ENCODE data around the gene TMEM145.
"Not testable (repeated sequence)": the region's sequence is repeated elsewhere in the genome, so short reads cannot be mapped to it uniquely, and the experiment has no call there.

The TMEM145 gene

DNA sequence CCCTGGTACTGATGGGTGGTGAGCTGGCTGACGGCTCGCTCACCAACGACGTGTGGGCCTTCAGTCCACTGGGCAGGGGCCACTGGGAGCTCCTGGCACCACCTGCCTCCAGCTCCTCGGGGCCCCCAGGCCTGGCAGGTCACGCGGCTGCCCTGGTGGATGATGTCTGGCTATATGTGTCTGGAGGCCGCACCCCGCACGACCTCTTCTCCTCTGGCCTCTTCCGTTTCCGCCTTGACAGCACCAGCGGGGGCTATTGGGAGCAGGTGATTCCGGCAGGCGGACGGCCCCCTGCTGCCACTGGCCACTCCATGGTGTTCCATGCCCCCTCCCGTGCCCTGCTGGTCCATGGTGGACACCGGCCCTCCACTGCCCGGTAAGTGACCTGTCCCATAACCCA is 22.9 kb downstream of the TMEM145 start:
- no peak overlapping the region for H3K27ac ChIP-seq (ENCODE audit: low read length)
- no peak overlapping the region for H3K4me2 ChIP-seq (ENCODE audit: low read depth, low read length)
- H3K9me3 ChIP-seq (replicated peaks; ENCODE audit: insufficient read depth, low read length): no peaks in the 10 kb centered on the region
- H3F3A ChIP-seq (ENCODE audit: insufficient read depth, low read length): no peaks in the 10 kb centered on the region
- no peak overlapping the region for H2AFZ ChIP-seq (ENCODE audit: low read length)
- DNase-seq: no peak
- H3K4me1 ChIP-seq (ENCODE audit: low read length): no peaks in the 10 kb centered on the region
- H3K27me3 ChIP-seq (replicated peaks; ENCODE audit: insufficient read depth, low read length): no peaks in the 10 kb centered on the region
- TF ChIP-seq EZH2 (optimal IDR thresholded peaks at IDR 0.05; ENCODE audit: low read depth, low read length) (no peak), EZH2phosphoT487 (IDR thresholded peaks at IDR 0.05; ENCODE audit: low read length) (no peak)
- TF ChIP-seq, protein P1, sequence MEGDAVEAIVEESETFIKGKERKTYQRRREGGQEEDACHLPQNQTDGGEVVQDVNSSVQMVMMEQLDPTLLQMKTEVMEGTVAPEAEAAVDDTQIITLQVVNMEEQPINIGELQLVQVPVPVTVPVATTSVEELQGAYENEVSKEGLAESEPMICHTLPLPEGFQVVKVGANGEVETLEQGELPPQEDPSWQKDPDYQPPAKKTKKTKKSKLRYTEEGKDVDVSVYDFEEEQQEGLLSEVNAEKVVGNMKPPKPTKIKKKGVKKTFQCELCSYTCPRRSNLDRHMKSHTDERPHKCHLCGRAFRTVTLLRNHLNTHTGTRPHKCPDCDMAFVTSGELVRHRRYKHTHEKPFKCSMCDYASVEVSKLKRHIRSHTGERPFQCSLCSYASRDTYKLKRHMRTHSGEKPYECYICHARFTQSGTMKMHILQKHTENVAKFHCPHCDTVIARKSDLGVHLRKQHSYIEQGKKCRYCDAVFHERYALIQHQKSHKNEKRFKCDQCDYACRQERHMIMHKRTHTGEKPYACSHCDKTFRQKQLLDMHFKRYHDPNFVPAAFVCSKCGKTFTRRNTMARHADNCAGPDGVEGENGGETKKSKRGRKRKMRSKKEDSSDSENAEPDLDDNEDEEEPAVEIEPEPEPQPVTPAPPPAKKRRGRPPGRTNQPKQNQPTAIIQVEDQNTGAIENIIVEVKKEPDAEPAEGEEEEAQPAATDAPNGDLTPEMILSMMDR (IDR thresholded peaks at IDR 0.05; ENCODE audit: low read length): no peak
- no peaks in the 10 kb centered on the region for H3K79me2 ChIP-seq (ENCODE audit: low read length)
- H3K4me3 ChIP-seq (ENCODE audit: low read length): no peak overlapping the region
- H4K20me1 ChIP-seq (ENCODE audit: insufficient read depth, low read length): no peaks in the 10 kb centered on the region
- no peak overlapping the region for H3K9ac ChIP-seq (ENCODE audit: low read length)
- H3K9me2 ChIP-seq (replicated peaks; ENCODE audit: insufficient read depth, low read length): no peaks in the 10 kb centered on the region
- H3K36me3 ChIP-seq (replicated peaks; ENCODE audit: insufficient read depth, low read length): no peaks in the 10 kb centered on the region

DNA sequence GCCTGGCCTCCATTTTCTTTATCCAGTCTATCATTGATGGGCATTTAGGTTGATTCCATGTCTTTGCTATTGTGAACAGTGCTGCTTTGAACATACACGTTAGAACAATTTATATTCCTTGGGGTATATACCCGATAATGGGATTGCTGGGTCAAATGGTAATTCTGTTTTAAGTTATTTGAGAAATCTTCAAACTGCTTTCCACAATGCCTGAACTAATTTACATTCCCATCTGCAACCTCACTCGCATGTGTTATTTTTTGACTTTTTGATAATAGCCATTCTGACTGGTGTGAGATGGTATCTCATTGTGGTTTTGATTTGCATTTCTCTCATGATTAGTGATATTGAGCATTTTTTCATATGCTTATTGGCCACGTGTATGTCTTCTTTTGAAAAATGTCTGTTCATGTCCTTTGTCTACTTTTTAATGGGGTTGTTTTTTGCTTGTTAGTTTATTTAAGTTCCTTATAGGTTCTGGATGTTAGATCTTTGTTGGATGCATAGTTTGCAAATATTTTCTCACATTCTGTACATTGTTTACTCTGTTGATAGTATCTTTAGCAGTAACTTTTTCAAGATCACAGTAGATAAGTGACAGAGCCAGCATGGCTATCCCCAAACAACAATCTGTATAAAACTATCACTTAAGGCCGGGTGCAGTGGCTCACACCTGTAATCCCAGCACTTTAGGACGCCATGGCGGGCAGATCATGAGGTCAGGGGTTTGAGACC is 26.2 kb downstream of the TMEM145 start:
- not testable (repeated sequence) for H3K4me3 ChIP-seq (ENCODE audit: low read length); H3K27me3 ChIP-seq (replicated peaks; ENCODE audit: insufficient read depth, low read length); H3K4me1 ChIP-seq (ENCODE audit: low read length); H3K27ac ChIP-seq (ENCODE audit: low read length); H3K79me2 ChIP-seq (ENCODE audit: low read length); H3K36me3 ChIP-seq (replicated peaks; ENCODE audit: insufficient read depth, low read length); H3K9me3 ChIP-seq (replicated peaks; ENCODE audit: insufficient read depth, low read length); H2AFZ ChIP-seq (ENCODE audit: low read length); H4K20me1 ChIP-seq (ENCODE audit: insufficient read depth, low read length); DNase-seq; H3K9me2 ChIP-seq (replicated peaks; ENCODE audit: insufficient read depth, low read length); H3K9ac ChIP-seq (ENCODE audit: low read length); H3F3A ChIP-seq (ENCODE audit: insufficient read depth, low read length); H3K4me2 ChIP-seq (ENCODE audit: low read depth, low read length)

DNA sequence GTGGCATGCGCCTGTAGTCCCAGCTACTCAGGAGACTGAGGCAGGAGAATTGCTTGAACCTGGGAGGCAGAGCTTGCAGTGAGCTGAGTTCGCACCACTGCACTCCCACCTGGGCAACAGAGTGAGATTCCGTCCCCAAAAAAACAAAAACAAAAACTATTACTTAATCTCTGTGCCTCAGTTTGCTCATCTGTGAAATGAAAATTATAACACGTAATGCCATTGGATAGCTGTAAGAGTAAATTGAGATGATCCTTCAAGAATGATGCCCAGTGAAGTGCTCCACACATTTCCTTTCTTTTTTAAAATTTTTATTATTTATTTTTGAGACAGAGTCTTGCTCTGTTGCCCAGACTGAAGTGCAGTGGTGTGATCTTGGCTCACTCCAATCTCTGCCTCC is 26.8 kb downstream of the TMEM145 start:
- not testable (repeated sequence) for H3K27ac ChIP-seq (ENCODE audit: low read length); H3K9me3 ChIP-seq (replicated peaks; ENCODE audit: insufficient read depth, low read length); H3K36me3 ChIP-seq (replicated peaks; ENCODE audit: insufficient read depth, low read length); H3K79me2 ChIP-seq (ENCODE audit: low read length); H3K9me2 ChIP-seq (replicated peaks; ENCODE audit: insufficient read depth, low read length); H4K20me1 ChIP-seq (ENCODE audit: insufficient read depth, low read length); H3K4me3 ChIP-seq (ENCODE audit: low read length); H3K9ac ChIP-seq (ENCODE audit: low read length); H3F3A ChIP-seq (ENCODE audit: insufficient read depth, low read length); H3K27me3 ChIP-seq (replicated peaks; ENCODE audit: insufficient read depth, low read length); H2AFZ ChIP-seq (ENCODE audit: low read length); DNase-seq; H3K4me1 ChIP-seq (ENCODE audit: low read length); H3K4me2 ChIP-seq (ENCODE audit: low read depth, low read length)

DNA sequence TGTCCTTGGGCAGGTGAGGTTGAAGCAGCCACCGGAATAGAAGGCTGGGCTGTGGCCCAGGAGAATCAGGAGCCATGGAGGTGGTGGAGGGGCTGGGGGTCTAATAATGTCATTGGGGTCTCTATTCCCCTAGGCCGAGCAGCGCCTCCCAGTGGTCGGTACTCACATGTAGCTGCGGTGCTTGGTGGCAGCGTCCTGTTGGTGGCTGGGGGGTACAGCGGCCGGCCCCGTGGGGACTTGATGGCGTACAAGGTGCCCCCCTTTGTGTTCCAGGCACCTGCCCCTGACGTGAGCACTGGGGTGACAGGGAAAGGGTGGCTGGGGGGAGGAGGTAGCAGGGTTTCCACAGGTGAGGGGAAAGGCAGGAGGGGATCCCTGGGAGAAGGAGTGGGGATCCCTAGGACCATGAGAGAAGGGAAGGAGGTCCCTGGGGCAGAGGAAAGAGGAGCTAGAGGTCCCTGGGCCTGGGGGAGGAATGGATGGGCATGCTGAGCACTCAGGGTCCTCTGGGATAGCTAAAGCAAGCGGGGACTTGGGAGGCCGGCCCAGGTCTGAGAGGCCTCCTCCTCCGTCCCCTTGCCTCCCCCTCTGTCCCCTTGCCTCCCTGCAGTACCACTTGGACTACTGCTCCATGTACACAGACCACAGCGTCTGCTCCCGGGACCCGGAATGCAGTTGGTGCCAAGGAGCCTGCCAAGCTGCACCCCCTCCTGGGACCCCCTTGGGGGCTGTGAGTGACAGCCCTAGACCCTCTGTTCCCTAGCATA is 30.4 kb downstream of the TMEM145 start:
- no peaks in the 10 kb centered on the region for H4K20me1 ChIP-seq (ENCODE audit: insufficient read depth, low read length)
- H3K27ac ChIP-seq (ENCODE audit: low read length): no peak overlapping the region
- no peak for DNase-seq
- H3K9ac ChIP-seq (ENCODE audit: low read length): no peak overlapping the region
- no peaks in the 10 kb centered on the region for H3K4me1 ChIP-seq (ENCODE audit: low read length)
- H3K4me3 ChIP-seq (ENCODE audit: low read length): no peak overlapping the region
- no peaks in the 10 kb centered on the region for H3K9me3 ChIP-seq (replicated peaks; ENCODE audit: insufficient read depth, low read length)
- H3F3A ChIP-seq (ENCODE audit: insufficient read depth, low read length): no peaks in the 10 kb centered on the region
- no peaks in the 10 kb centered on the region for H3K36me3 ChIP-seq (replicated peaks; ENCODE audit: insufficient read depth, low read length)
- no peaks in the 10 kb centered on the region for H3K9me2 ChIP-seq (replicated peaks; ENCODE audit: insufficient read depth, low read length)
- H3K4me2 ChIP-seq (ENCODE audit: low read depth, low read length): no peak overlapping the region
- no peaks in the 10 kb centered on the region for H3K27me3 ChIP-seq (replicated peaks; ENCODE audit: insufficient read depth, low read length)
- no peaks in the 10 kb centered on the region for H3K79me2 ChIP-seq (ENCODE audit: low read length)
- no peak overlapping the region for H2AFZ ChIP-seq (ENCODE audit: low read length)
- TF ChIP-seq EZH2phosphoT487 (IDR thresholded peaks at IDR 0.05; ENCODE audit: low read length): no peak
- TF ChIP-seq, protein P1 (IDR thresholded peaks at IDR 0.05; ENCODE audit: low read length): peak; percentile 19; the same call in 1 of the 2 replicates
- no peak for TF ChIP-seq EZH2 (optimal IDR thresholded peaks at IDR 0.05; ENCODE audit: low read depth, low read length)

Measured in MM.1S (cell line).